Ramos (cell line): ENCODE measurements around the gene SPPL2B.

Experiments
- in situ Hi-C: fragments of 300-500 bp; cut with MboI; formaldehyde crosslinking; loops from one replicate; pipeline ENCODE4 v1.14.3; 2022; ENCODE audit warnings: low sequenced_read_pairs; ENCODE audit not compliant: unreplicated experiment

The SPPL2B gene

DNA sequence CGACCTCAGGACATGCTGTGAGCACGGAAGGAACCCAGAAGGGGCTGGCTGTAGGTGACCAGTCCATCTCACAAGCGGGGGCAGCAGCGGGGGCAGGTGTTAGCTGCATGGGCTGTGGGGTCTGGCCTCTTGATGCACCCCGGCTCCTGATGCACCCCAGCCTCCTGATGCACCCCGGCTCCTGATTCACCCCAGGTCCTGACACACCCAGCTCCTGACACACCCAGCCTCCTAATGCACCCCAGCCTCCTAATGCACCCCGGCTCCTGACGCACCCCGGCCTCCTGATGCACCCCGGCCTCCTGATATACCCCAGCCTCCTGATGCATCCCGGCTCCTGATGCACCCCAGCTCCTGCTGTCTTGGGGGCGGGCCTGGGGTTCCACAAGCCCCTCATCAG lies 7.5 kb upstream of the SPPL2B start:
- in situ Hi-C loops, result no loop called here

DNA sequence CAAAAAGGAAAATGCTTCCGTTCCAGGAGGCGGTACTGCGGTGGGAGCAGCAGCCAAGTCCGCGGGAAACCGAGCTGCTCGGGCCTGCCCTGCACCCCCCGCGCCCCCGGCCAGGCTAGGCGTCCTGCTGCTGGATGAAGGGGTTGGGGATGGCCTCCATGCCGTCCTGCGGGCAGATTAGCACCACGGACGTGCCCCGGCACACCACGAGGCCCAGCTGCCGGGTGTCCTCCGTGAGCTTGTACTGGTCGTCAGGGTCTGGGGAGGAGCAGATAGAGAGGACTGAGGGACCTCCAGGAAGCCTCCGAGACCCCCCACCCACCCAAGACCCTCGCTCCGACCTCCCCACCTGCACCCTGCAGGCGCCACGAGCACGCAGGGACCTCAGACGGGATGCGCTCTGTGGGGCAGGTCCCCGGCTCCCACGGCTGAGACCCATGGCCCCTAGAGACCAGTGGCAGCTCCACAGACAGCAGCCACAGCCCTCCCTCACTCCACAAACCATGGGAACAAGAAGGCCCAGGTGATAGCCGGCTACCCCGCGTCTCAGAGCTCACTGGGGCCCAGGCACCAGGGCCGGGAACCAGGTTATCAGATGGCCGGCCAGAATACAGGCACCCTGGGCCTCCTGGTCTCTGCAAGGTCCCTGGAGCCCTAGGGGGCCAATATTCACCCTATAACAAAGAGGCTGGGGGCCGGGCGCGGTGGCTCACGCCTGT lies 6.8 kb upstream of the SPPL2B start:
- in situ Hi-C loops, result no loop called here

DNA sequence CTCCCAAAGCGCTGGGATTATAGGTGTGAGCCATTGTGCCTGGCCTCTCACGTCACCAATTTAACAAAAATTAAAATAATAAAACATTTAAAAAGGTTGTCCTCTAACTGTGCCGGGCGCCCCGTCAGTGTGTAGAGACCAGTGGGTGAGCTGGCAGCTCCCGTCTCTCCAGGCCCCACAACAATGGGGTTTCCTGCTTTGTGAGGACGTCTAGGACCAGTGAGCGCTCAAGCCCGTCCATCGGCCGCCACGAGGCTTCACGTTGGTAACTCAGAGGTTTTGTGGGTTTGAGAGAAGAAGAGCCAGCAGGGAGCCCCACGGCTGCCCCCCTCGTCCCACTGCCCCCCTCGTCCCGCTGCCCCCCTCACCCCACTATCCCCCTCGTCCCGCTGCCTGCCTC lies 4.8 kb upstream of the SPPL2B start:
- in situ Hi-C loops, result no loop called here

DNA sequence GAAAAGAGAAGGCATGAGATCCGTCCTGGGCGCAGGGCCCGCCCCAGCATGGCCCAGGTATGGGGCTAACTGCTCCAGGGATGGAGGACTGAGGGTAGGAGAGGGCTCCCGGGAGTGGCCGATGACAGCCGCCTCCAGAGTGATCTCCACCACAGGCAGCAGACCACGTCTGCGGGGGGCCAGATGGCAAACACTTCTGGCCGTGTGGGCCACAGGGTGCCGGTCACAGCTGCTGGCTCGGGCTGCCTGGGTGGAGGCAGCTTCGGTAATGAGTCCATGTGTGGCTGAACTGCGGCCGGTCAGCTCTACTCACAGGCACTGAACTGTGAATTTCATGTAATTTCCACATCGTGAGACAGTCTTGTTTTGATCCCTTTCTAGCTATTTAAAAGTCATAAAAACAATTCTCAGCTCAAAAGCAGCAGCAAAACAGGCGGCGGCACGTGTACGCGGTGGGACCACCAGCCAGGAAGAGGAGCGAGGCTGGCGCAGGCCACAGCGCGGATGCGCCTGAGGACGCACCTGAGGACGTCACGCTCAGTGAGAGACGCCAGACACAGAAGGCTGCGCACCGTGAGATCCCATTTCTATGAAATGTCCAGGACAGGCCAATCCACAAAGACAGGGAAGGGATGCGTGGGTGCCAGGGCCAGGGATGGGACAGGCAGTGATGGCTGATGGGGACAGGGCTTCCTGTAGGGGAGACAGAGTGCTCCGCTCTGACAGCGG lies 4.1 kb upstream of the SPPL2B start:
- in situ Hi-C loops, result no loop called here

DNA sequence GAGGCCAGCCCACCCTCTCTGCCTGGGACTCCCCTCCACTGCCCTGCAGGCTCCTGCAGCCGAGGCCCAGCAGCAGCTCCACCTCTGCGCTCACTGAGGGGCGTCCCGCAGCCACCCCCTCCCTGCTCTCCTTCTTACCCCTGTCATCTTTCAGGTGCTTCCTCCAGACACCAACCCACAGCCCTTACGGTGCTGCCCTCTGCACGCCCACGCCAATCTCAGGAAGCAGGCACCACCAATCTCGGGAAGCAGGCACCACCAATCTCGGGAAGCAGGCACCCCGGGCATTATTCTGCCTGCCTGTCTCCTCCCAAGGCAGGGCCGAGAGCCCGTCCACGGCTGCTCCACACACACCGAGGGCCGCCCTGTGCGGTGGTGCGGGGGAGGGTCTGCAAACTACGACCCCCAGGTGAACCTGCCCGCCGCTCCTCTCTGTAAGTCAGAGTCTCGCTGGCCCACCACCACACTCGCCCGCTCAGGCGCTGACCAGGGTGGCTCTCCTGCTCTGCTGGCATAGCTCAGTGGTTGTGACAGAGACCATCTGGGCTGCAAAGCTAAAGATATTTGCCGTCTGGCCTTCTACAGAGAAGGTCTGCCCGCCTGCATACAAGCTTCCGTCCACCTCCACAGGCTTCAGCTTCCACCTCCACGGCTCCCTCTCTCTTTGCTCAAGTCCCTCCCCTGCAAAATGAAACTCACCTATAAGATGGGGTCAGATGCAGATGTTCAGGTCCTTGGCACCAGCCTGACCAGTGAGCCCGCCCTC lies 3.0 kb upstream of the SPPL2B start:
- in situ Hi-C loops, result no loop called here

DNA sequence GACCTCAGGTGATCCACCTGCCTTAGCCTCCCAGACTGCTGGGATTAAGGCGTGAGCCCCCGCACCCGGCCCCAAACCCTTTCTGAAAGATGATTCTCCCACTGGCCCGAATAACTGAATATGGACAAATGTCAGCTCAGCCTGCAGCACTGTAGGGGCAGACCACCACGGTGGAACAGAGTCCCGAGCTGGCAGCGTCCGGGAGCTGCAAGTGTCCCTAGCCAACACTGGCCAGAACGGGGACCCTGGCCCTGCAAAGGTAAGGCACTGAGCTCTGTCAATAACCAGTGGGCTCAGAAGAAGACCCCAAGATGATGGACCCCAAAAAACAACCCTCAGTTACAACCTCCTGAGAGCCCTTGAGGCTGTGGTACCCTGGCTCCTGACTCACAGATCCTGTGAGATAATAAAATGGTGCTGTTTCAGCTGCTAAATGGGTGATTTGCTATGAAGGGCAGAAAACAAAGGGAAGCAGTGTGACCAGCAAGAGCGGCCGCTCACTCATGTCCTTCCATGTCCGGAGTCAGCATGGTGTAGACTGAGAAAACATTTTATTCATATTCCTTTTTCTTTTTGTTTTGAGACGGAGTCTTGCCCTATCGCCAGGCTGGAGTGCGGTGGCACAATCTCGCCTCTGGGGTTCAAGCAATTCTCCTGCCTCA lies 1.7 kb upstream of the SPPL2B start:
- in situ Hi-C loops, result no loop called here

DNA sequence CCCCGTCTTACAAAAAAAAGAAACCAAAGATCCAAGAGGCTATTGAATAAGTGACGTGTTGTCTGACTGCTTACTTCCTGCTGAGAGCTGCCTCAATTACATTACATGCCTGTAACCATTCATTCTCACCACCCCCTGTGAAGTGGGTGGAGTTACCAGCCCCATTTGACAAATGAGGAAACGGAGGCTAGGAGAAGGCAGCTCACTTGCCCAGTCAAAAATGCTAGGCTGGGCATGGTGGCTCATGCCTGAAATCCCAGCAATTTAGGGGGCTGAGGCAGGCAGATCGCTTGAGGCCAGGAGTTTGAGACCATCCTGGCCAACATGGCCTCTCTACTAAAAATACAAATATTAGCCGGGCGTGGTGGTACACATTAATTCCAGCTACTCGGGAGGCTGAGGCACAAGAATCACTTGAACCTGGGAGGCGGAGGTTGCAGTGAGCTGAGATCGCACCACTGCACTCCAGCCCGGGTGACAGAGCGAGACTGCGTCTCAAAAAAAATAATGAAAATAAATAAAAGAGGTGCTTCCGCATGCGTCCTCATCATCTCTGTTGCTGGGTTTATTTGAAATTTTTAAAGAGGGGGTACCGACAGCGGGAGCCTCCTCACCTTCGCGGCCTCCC lies 597 bp upstream of the SPPL2B start:
- in situ Hi-C loops, result no loop called here

DNA sequence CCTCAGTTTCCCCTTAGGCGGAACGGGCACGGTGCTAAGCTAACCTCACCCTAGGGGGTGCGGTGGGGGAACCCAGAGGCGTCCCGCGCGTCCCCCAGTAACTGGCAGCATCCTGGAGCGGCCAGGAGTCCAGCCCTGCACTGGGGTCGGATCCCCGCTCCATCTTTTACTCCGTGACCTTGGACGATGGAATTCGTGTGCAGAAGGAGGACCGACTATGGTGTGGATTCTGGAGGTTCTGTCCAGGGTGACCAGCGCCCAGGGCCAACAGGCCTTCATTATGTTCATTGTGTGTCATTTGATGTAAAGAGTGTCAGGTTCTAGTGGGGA lies 630 bp downstream of the SPPL2B start:
- in situ Hi-C loops, result no loop called here

DNA sequence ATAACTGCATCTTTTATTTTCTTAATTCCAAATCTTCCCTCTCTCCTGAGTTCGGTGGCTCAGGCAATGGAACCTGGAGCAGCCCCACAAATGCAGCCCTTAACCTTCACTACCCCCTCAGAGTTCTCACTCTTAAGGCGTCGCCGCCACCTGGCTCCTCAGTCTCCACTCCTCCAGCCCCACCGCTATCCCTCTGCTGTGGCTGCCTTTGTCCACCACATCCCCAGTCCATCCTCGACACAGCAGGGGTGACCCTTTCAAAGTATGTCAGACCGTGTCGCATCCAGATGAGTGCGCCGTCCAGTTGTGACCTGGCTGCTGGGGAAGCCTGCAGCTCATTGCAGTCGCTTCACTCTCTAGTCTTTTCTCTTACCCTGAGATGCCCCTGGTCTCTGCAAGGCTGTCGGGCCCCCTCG lies 1.0 kb downstream of the SPPL2B start:
- in situ Hi-C loops, result no loop called here

DNA sequence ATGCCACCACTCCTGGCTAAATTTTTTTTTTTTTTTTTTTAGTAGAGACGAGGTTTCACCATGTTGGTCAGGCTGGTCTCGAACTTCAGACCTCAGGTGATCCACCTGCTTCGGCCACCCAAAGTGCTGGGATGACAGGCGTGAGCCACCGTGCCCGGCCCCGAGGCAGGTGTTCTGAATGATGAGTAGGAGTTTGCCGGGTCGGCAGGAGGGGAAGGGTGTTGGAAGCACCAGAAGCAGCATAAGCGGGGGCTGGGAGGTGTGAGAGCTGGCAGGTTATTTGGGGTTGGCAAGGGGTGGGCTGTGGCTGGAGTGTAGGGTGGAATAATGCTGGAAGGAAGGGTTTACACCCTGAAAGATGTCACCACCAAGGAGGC lies 1.8 kb downstream of the SPPL2B start:
- in situ Hi-C loops, result no loop called here

DNA sequence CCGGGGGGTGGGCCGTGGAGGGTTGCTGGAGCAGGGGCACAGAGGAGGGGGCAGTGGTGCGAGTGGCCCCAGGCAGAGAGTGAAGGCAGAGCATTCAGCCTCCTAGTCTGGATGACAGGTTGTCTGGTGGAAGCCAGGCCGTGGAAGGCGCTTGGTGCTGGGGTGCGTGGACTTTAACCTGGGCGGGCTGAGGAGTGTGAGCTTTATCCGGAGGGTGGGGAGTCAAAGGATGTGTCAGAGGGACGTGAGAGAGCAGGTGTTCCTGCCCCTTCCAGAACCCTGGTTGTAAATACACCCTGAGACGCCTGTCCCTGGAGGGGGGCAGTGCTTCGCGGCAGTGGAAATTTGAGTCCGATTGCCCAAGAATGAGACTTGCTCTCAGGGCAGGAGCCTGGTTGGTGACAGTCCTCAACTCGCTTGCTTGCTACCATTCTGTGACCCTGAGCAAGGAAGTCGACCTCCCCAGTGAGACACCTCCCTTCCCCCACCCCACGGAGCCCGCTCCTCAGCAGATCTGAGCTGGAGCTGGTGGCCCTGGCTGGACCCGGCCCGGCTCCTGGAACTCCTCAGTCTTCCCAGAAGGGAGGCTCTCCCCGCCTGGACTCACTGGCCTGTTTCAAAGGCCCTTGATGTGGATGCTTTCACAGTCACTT lies 2.3 kb downstream of the SPPL2B start:
- in situ Hi-C loops, result no loop called here

DNA sequence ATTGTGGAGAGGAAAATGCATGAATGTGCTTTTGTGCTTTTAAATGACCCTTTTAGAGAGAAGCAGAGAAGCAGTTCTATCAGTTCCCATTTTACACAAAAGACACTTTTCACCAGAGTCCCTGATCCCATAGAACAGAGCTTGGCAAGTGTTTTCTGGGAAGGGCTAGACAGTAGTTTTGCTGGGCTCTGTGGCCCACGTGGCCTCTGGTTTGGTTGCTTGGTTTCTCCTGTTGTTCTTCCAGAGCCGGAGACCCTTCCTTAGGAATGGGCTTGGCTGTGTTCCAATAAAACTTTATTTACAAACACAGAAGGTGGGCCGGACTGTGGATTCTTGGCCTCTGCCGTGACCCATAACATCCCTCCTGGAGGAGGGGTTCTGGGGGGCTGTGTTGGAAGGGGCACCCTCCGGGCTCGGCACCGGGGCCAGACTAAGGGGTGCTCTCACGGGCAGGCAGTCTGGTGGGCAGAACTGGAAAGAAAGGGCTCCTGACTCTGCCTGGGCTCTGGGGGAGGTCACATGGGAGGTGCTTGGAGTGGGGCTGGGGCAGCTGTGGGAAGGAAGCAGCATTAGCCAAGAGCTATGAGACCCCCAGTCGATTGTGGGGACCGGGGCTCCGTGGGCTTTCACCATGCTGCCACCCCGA lies 3.2 kb downstream of the SPPL2B start:
- in situ Hi-C loops, result no loop called here

DNA sequence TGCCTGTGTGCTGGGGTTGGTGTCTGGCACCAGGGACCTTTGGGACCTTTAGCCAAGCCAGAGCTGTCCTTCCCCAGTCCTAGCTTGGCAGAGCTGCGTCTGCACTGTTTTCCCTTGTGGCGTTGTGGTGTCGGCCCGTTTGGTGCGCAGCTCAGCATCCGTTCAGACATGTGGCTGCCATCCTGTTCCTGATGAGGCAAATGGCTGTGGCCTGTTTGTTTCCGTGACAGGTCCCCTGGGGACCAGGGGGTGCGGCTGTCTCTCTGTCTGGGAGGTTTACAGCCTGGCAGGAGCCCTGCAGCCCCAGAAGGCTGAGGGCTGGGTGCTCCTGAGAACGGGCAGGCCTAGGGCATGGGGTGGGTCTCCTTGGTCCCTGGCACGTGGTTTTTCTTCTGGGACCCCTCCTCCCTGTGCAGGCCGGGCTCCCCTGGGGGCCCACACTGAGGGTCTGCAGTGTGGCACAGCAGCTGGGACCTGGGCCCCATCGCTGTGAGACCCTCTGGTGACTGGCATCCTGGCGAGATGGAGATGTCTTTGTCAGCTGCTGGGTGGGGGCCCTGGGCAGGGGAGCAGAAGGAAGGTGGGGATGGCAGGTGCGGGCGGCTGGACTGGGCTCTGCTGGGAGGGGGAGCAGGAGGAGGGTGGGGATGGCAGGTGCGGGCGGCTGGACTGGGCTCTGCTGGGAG lies 4.0 kb downstream of the SPPL2B start:
- in situ Hi-C loops, result no loop called here

DNA sequence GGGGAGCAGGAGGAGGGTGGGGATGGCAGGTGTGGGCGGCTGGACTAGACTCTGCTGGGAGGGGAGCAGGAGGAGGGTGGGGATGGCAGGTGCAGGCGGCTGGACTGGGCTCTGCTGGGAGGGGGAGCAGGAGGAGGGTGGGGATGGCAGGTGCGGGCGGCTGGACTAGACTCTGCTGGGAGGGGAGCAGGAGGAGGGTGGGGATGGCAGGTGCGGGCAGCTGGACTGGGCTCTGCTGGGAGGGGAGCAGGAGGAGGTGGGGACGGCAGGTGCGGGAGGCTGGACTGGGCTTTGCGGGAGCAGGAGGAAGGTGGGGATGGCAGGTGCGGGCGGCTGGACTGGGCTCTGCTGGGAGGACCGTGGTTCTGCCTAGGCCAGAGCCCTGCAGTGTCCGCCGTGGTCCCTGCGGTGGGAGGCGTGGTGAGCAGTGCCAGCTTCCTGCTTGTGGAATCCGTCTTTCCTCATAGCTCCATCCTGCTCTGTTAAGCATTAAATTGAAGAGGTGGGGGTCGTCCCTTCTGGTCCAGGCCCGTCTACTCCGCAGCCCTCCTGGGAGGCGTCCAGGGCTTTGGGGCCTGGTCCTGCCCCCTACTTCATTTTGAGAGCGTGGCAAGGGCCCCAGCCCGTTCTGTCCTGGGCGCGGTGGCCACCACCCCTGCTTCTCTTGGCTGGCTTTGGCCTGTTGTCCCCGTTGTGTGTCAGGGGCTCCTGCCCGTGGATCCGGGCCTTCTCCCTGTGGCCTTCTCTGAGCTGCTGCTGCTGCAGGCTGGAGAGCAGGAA lies 4.7 kb downstream of the SPPL2B start:
- in situ Hi-C loops, result no loop called here

DNA sequence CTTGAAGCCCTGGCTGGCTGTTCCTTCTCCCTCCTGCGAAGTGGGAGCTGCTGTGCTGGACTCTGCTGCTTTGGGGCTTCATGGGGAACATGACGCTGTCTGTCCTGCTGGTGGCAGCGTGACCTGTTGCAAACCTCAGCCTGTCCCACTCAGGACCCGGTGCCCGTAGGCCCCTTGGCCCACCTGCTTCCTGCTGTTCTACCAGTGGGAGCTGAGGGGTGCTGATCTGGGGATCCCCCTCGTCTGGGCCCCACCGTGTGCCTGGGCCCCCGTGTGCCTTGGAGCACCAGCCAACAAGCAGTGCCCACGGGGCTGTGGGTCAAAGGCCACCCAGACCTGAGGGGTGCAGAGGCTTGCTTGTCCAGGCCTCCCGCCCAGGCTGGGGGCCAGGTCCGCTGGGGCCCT lies 5.3 kb downstream of the SPPL2B start:
- in situ Hi-C loops, result no loop called here

DNA sequence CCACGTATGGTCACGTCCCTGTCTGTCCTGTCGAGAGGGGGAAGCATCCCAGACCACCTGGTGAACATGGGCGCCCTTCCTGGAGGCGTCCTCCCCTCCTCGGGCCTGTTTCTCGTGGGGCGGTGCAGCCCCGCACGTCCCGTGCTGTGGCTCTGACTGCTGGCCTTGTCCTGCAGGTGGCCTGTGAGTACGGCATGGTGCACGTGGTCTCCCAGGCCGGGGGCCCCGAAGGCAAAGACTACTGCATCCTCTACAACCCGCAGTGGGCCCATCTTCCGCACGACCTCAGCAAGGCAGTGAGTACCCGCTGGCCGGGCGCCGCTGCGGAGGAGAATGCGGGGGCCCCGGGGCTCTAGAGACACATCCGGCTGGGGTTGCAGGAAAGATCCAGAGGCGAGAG lies 5.9 kb downstream of the SPPL2B start:
- in situ Hi-C loops, result no loop called here

DNA sequence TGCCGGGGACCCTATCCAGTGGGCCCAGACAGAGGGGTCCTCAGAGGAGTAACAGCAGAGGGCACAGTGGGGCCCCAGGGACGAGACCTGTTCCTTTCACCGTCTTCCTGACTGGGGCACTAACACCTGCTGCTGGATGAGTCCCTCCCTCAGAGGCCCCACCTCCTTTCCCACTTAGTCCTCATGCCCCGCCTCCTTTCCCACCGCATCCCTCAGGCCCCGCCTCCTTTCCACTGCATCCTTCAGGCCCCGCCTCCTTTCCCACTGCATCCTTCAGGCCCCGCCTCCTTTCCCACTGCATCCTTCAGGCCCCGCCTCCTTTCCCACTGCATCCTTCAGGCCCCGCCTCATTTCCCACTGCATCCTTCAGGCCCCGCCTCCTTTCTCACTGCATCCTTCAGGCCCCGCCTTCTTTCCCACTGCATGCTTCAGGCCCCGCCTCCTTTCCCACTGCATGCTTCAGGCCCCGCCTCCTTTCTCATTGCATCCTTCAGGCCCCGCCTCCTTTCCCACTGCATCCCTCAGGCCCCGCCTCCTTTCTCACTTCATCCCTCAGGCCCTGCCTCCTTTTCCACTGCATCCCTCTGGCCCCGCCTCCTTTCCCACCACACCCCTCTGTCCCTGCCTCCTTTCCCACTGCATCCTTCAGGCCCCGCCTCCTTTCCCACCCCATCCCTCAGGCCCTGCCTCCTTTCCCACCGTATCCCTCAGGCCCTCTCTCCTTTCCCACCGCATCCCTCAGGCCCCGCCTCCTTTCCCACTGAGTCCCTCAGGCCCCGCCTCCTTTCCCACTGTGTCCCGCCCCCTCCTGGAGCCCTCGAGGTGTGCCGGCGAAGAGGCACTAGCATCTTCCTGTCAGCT lies 6.7 kb downstream of the SPPL2B start:
- in situ Hi-C loops, result no loop called here
